Mucosa of gallbladder (tissue), 1 donor: ENCODE measurements around the gene RHBDD1. TPM values are rescaled to one million over a fixed set of nuclear protein-coding genes. Genes with fewer than 3 reads are reported as not detected.

Experiments
- DNase-seq: peaks from one replicate; pipeline ENCODE4 v3.0.0-alpha.2; 2020; ENCODE audit warnings: low spot score
- total RNA-seq: library from RNA; stranded (reverse); gene quantifications from one replicate; pipeline ENCODE4 v1.2.1, GENCODE V29; 2021
- donor health status: DM: no; HTN: no; CAD: no.

Gene RHBDD1, protein sequence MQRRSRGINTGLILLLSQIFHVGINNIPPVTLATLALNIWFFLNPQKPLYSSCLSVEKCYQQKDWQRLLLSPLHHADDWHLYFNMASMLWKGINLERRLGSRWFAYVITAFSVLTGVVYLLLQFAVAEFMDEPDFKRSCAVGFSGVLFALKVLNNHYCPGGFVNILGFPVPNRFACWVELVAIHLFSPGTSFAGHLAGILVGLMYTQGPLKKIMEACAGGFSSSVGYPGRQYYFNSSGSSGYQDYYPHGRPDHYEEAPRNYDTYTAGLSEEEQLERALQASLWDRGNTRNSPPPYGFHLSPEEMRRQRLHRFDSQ
- 36.7 TPM for total RNA-seq

DNA sequence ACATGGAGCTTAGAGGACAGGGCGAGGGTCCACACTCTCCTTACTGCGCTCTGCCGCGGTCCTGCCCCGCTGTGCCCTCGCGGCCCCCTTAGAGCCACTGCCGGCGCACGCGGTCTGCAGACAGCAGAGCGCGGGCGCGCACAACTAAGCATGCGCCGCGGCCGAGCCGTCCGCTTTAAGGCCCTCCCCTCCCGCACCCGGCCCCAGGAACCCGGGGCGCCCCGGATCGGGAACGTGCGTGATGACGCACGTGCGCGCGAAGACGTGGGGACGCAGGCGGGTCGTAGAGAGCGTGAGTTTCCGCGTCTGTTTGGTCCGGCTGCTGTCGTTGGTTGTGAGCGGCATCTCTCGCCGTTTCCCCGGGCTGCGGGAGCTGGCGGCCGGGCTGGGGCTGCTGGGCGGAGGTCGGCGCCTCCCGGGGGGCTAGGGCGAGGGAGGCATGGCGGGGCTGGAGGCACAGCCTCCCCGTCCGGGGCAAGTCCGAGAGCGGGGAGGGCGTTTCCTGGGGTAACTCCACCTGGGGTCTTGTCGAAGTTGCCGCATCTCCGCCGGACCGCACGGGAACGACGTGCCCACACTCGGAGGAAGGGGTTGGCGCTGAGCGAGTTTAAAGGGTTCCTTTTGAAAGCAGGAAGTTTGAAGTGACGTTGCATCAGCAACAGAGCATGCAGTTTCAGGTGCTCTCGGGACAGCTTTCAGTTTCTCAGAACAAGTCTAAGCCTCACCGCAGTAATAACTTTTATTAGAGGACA, at the start of gene RHBDD1:
RHBDD1 (plus strand) TSS at position 259 of the 752 bp plus-strand sequence. CDS start 28,640 bp downstream, outside the sequence.
- DNase-seq: peak; percentile 94

DNA sequence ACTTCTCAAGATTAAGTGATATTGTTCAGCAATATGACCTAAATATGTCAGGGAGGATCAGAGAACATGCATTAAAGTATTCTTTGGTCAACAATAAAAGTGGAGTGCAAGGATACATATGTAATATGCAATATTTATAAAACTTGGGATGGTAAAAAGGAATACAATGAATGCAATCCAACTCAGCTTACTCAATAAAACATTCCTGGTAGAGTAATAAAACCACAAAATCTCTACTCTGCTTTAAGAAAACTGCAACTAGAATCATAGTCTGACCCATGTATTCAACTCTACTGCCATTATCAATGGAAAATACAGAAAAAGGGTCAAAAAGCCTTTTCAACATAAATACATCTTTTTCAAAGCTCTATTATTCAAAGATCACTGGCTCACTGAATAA, 47.8 kb upstream of the RHBDD1 start:
- no peak for DNase-seq

- no peak for DNase-seq
Measured at GRCh38 chr2:226788881-226789490, 46.9 kb upstream of the RHBDD1 start.

DNA sequence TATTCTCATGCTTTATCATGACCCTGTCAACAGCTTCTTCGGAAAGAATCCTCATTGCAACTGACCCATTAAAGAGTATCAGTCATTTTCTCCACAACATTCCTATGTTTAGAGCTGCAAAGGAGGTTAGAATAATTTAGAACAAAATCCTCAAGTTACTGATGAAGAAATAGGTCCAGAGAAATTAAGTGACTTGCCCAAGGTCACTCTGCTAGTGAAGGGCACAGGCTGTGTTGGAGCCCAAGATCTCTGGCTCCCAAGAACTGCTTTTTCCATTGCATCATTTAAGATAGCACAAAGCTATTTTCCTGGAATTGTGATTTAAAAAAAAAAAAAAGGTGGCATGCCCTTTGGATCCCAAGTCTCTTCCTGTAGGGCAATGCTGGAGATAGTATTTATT, 45.8 kb upstream of the RHBDD1 start:
- DNase-seq: no peak

- no peak for DNase-seq
Measured at GRCh38 chr2:226790431-226790830, 45.4 kb upstream of the RHBDD1 start.

DNA sequence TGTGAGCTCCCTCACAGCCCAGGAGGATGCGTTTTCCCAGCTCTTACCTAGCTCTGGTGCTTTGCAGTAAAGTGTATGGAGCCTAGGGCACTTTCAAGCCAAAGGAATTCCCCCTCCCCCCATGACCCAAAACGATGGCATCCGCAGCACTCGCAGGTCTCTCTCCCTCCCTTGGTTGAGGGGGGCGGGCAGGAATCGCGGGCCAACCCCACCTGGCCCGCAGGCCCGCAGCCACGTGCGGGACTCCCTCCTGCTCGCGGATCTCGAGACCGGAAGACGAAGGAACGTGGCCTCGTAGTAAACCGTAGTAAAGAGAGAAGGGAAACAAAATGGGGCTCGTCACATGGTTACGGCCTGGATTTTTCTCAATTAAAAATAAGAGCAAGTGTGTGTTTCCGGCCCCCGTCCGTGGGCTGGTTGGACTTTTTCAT, 44.8 kb upstream of the RHBDD1 start:
- peak; percentile 64 for DNase-seq

- peak; percentile 92 for DNase-seq
Measured at GRCh38 chr2:226791487-226792081, 44.3 kb upstream of the RHBDD1 start.

- no peak for DNase-seq
Measured at GRCh38 chr2:226792155-226792881, 43.5 kb upstream of the RHBDD1 start.

DNA sequence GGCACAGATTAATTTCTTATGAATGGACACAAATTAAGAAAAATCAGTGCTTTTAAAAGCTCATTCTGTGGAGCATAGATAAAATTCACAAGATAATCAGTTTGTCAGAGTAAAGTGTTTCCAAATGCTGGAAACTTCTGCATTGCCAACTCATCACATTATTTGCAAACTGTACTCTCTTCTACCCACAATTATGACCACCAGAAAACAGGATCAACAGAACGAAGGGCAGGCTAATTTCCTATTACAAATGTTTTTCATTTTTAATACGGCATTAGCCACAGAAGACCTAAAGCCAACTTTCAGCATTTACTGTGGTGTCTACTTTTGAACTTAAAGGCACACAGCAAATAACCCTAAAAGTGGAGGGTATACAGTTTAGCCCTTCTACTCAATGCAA, 42.2 kb upstream of the RHBDD1 start:
- no peak for DNase-seq

DNA sequence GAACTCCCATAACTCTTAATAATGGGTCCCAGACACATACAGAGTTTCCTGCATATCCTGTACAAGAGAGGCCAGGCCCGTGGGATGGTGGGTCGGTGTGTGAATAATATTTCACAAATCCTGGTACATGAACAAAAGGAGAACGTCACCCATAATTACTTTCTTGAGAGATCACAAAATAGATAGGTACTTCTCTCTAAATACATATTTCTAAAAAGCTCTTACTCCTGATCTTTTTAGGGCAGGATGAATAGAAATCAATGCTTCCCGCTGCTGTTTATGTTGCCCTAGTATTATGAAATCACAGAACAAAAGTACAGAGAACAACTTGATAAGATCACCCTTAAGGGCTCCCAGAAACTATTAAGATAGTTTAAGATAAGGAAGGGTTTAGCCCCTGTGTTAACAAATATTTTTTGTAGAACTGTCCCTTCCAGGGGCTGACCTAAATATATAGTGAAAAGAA, 41.6 kb upstream of the RHBDD1 start:
- DNase-seq: no peak

DNA sequence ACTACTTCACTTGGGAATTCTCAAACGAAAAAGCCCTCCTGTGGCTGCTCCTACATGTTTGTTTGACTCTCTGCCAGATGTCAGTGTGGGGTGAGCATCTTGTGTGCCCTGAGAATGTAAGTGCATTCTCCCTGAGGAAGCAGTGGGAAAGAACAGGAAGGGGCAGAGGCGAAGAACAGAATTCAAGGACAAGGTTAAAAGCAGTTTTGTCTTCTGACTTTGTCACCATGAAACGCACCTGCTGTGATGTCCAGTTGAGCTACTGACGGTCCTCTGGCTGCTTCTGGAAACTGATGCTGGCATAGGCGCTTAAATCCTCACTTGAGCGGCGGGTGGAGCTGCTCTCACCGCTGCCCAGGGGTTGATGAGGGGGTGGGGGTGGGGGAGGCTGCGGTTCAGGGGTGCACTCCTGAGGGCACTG, 41.1 kb upstream of the RHBDD1 start:
- peak; percentile 36 for DNase-seq

DNA sequence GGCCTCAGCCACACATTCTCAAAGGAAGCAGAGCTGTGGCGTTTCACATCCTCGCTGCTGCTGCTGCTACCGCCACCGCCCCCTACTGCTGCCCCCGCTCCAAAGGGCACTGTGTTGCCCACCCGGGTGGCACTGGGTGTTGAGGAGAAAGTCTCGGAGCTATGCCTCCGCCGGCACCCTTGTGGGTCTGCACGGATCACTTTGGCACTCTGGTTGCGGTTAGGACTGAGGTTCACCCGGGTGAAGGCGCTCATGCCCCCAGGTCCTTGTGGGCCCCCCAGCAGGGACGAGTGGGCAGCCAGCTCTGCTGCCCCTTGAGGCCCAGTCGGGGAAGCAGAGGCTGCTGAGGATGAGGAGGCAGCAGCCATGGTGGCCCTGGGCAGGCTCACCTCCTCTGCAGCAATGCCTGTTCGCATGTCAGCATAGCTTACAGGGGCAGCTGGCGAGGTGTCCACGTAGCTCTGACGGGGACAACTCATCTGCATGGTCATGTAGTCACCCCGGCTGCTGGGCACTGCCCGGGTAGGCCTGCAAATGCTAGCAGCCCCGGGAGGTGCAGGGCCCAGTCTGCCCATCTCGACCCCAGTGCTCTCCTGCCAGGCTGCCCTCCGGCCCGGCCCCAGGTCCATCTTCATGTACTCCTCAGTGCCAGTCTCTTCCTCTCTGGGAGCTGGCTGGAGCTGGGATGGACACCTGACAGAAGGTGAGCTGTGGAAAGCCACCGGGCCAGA, 40.4 kb upstream of the RHBDD1 start:
- DNase-seq: peak; percentile 16

- no peak for DNase-seq
Measured at GRCh38 chr2:226796012-226796839, 39.6 kb upstream of the RHBDD1 start.

DNA sequence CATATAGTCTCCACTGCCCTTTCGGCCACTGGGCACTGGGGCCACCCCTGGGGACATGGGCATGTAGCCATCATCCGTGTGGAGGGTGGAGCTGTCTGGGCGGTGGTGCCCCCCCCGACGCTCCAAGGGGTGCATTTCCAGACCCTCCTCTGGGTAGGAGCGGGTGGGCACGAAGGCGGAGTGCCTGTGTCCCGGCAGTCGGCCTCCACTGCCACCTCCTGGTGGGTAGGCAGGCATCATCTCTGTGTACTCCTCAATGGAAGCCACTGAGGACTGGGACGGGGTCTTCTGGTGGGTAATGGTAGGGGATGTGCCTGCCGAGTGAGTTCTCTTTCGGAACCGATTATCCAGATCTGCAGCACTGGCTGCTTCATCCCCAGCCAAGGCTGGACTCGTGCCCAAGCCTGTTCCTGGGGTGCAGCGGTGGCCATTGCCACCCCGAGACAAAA, 39.0 kb upstream of the RHBDD1 start:
- peak; percentile 63 for DNase-seq

GRCh38 chr2:226797289-226797988, 38.4 kb upstream of the RHBDD1 start:
- DNase-seq: peak; percentile 26

- no peak for DNase-seq
Measured at GRCh38 chr2:226797989-226798421, 37.8 kb upstream of the RHBDD1 start.

GRCh38 chr2:226798422-226799210, 37.2 kb upstream of the RHBDD1 start:
- peak; percentile 65 for DNase-seq
